CD8-positive, alpha-beta memory T cell (primary cell): ENCODE measurements around the gene TCIRG1. TPM values are rescaled to one million over a fixed set of nuclear protein-coding genes. Genes with fewer than 3 reads are reported as not detected.
A peak's percentile ranks its signal among the peaks of the same experiment; 100 is the strongest.

Experiments
- CTCF ChIA-PET: fragments of 350-600 bp; sonication (Branson Sonifier 250); formaldehyde crosslinking; loops from one replicate; lab custom pipeline; 2021; ENCODE audit warnings: antibody characterized with exemption; lab: Charles Lee
- POLR2A ChIA-PET: fragments of 350-600 bp; sonication (Branson Sonifier 250); formaldehyde crosslinking; loops from one replicate; lab custom pipeline; 2021; ENCODE audit warnings: antibody characterized with exemption; lab: Charles Lee
- DNase-seq, 5 donors: peaks; one replicate each; pipeline versions ENCODE4 v3.0.0 to v3.0.0-alpha.2; 2020 to 2022; ENCODE audit warnings: mixed read lengths in 1 of 5
- H3K27ac ChIP-seq: one replicate; pipeline ENCODE4 v1.7.0; 2013; ENCODE audit warnings: low read depth, mild to moderate bottlenecking, low read length, moderate library complexity
- H3K27me3 ChIP-seq: 2 replicates; pipeline ENCODE4 v1.7.0; 2013; ENCODE audit warnings: low read length, mild to moderate bottlenecking; ENCODE audit not compliant: insufficient read depth, poor library complexity, severe bottlenecking
- H3K36me3 ChIP-seq: 2 replicates; pipeline ENCODE4 v1.7.0; 2013; ENCODE audit warnings: mild to moderate bottlenecking, low read length, moderate library complexity; ENCODE audit not compliant: insufficient read depth
- H3K4me1 ChIP-seq: 2 replicates; pipeline ENCODE4 v1.7.0; 2013; ENCODE audit warnings: mild to moderate bottlenecking, low read length, moderate library complexity; ENCODE audit not compliant: insufficient read depth
- H3K4me3 ChIP-seq: 2 replicates; pipeline ENCODE4 v1.7.0; 2013; ENCODE audit warnings: mild to moderate bottlenecking, low read length
- H3K9me3 ChIP-seq: 2 replicates; pipeline ENCODE4 v1.7.0; 2013; ENCODE audit warnings: mild to moderate bottlenecking, low read length
- H3K27ac Mint-ChIP-seq, 8 donors: one replicate each; pipeline ENCODE4 v1.8.0; 2020 to 2021; ENCODE audit warnings: mixed read lengths in 8 of 8, mild to moderate bottlenecking in 6 of 8, inconsistent platforms in 3 of 8, moderate library complexity in 3 of 8
- H3K27me3 Mint-ChIP-seq, 2 donors: one replicate each; pipeline ENCODE4 v1.8.0; 2020 to 2021; ENCODE audit warnings: mixed read lengths in 2 of 2, mild to moderate bottlenecking in 1 of 2, moderate library complexity in 1 of 2
- H3K36me3 Mint-ChIP-seq, 3 donors: one replicate each; pipeline ENCODE4 v1.8.0; 2020 to 2021; ENCODE audit warnings: mixed read lengths in 3 of 3, inconsistent platforms in 1 of 3, mild to moderate bottlenecking in 1 of 3
- H3K4me1 Mint-ChIP-seq, 3 donors: one replicate each; pipeline ENCODE4 v1.8.0; 2020 to 2021; ENCODE audit warnings: mixed read lengths in 3 of 3, inconsistent platforms in 1 of 3, mild to moderate bottlenecking in 1 of 3
- H3K4me3 Mint-ChIP-seq, 7 donors: one replicate each; pipeline ENCODE4 v1.8.0; 2020 to 2021; ENCODE audit warnings: mixed read lengths in 7 of 7, mild to moderate bottlenecking in 6 of 7, moderate library complexity in 4 of 7, inconsistent platforms in 2 of 7
- H3K9me3 Mint-ChIP-seq, 5 donors: one replicate each; pipeline ENCODE4 v1.8.0; 2020 to 2022; ENCODE audit warnings: mixed read lengths in 5 of 5, mild to moderate bottlenecking in 3 of 5, moderate library complexity in 2 of 5, inconsistent platforms in 1 of 5
- polyA plus RNA-seq: library from polyadenylated mRNA; unstranded; fragments of 300-500 nt; fragmentation: Illumina TruSeq; gene quantifications from one replicate; pipeline ENCODE4 v1.2.3, GENCODE V29; 2021
- total RNA-seq, 2 experiments: library from RNA; stranded (reverse); gene quantifications; one replicate each; pipeline ENCODE4 v1.2.3, GENCODE V29; 2021

TCIRG1 gene
- total and polyA plus RNA-seq, 3 experiments from 2014 or later = 48.1 to 126 (median 108) TPM

GRCh38 chr11:68028802-68029545, 9.9 kb upstream of the TCIRG1 start:
- Histone ChIP-seq H3K27me3 (no peaks in the 10 kb centered on the region), H3K4me1 (peaks cover 15% of the 10 kb centered on the region), H3K36me3 (peaks cover 9% of the 10 kb centered on the region), H3K27ac (no peak overlapping the region), H3K4me3 (no peak overlapping the region), H3K9me3 (no peaks in the 10 kb centered on the region)
- Mint-ChIP-seq H3K27ac (no peak overlapping the region), H3K4me3 (peak overlapping the region in 6 of 7 donors; percentile 51 to 98 (median 94)), H3K36me3 (peaks cover 0 to 19% (median 0%) of the 10 kb centered on the region in 3 donors), H3K27me3 (peaks cover 0 to 3% of the 10 kb centered on the region in 2 donors), H3K4me1 (peaks cover 12 to 24% (median 20%) of the 10 kb centered on the region in 3 donors), H3K9me3 (peaks cover 0 to 5% (median 0%) of the 10 kb centered on the region in 5 donors)
- ChIA-PET CTCF (no interaction called here), POLR2A (interaction anchor here (2.6 kb wide), 1 partner anchor 12 kb away, joined by 7 read pairs; no protein-coding TSS in a partner anchor)
- DNase-seq = no peak

- H3K36me3 Mint-ChIP-seq = peaks cover 0 to 26% (median 0%) of the 10 kb centered on the region in 3 donors
- Histone ChIP-seq H3K4me1 (peaks cover 15% of the 10 kb centered on the region), H3K36me3 (peaks cover 12% of the 10 kb centered on the region), H3K9me3 (no peaks in the 10 kb centered on the region), H3K27me3 (no peaks in the 10 kb centered on the region), H3K27ac (peak within 1 kb of the TSS; percentile 74), H3K4me3 (peak within 1 kb of the TSS; percentile 72)
- DNase-seq = peak; percentile 90 to 98 (median 97)
- peak within 1 kb of the TSS; percentile 89 to 99 (median 96) for H3K4me3 Mint-ChIP-seq
- CTCF ChIA-PET = interaction anchor here (1.2 kb wide), 1 partner anchor 75 kb away, joined by 3 read pairs; no protein-coding TSS in a partner anchor
- H3K27ac Mint-ChIP-seq = peak within 1 kb of the TSS; percentile 57 to 96 (median 93)
- H3K27me3 Mint-ChIP-seq = peaks cover 0 to 3% of the 10 kb centered on the region in 2 donors
- H3K9me3 Mint-ChIP-seq = peaks cover 0 to 1% (median 0%) of the 10 kb centered on the region in 5 donors
- POLR2A ChIA-PET = interaction anchor here (2.6 kb wide), 1 partner anchor 11 kb away, joined by 7 read pairs; no protein-coding TSS in a partner anchor
- peaks cover 12 to 24% (median 20%) of the 10 kb centered on the region in 3 donors for H3K4me1 Mint-ChIP-seq
These were observed 8.3 kb upstream of the TCIRG1 start, which contains the start of gene NDUFS8 for GRCh38 chr11:68030318-68031143. Gene NDUFS8 (plus strand): TSS chr11:68030681. CDS start chr11:68032152, 1,471 bp downstream.

GRCh38 chr11:68031144-68031464, 7.7 kb upstream of the TCIRG1 start:
- Mint-ChIP-seq H3K36me3 (peaks cover 0 to 27% (median 0%) of the 10 kb centered on the region in 3 donors), H3K9me3 (no peaks in the 10 kb centered on the region), H3K27me3 (peaks cover 0 to 3% of the 10 kb centered on the region in 2 donors), H3K4me1 (peaks cover 12 to 24% (median 20%) of the 10 kb centered on the region in 3 donors), H3K27ac (peak overlapping the region; percentile 57 to 96 (median 93)), H3K4me3 (peak overlapping the region; percentile 89 to 99 (median 96))
- peaks cover 12% of the 10 kb centered on the region for H3K36me3 ChIP-seq
- peak overlapping the region; percentile 74 for H3K27ac ChIP-seq
- POLR2A ChIA-PET = interaction anchor here (2.6 kb wide), 1 partner anchor 10 kb away, joined by 7 read pairs; no protein-coding TSS in a partner anchor
- H3K4me1 ChIP-seq = peaks cover 15% of the 10 kb centered on the region
- no peak for DNase-seq
- H3K9me3 ChIP-seq = no peaks in the 10 kb centered on the region
- H3K27me3 ChIP-seq = no peaks in the 10 kb centered on the region
- H3K4me3 ChIP-seq = peak overlapping the region; percentile 72
- CTCF ChIA-PET = interaction anchor here (1.2 kb wide), 1 partner anchor 75 kb away, joined by 3 read pairs; no protein-coding TSS in a partner anchor

GRCh38 chr11:68032003-68032402, 6.8 kb upstream of the TCIRG1 start:
- peak overlapping the region; percentile 48 to 96 (median 71) for H3K27ac Mint-ChIP-seq
- H3K4me1 Mint-ChIP-seq = peaks cover 18 to 33% (median 22%) of the 10 kb centered on the region in 3 donors
- H3K4me3 Mint-ChIP-seq = peak overlapping the region; percentile 72 to 99 (median 93)
- no peaks in the 10 kb centered on the region for H3K9me3 Mint-ChIP-seq
- H3K27me3 Mint-ChIP-seq = peaks cover 0 to 3% of the 10 kb centered on the region in 2 donors
- H3K36me3 Mint-ChIP-seq = peaks cover 0 to 32% (median 0%) of the 10 kb centered on the region in 3 donors
- Histone ChIP-seq H3K27me3 (no peaks in the 10 kb centered on the region), H3K36me3 (peaks cover 12% of the 10 kb centered on the region), H3K9me3 (no peaks in the 10 kb centered on the region), H3K4me1 (peaks cover 24% of the 10 kb centered on the region), H3K27ac (no peak overlapping the region), H3K4me3 (peak overlapping the region; percentile 72)
- ChIA-PET POLR2A (interaction anchor here (2.6 kb wide), 1 partner anchor 9 kb away, joined by 7 read pairs; no protein-coding TSS in a partner anchor), CTCF (no interaction called here)
- no peak for DNase-seq

GRCh38 chr11:68032997-68033707, 5.7 kb upstream of the TCIRG1 start:
- DNase-seq = no peak
- H3K4me3 ChIP-seq = no peak overlapping the region
- peak overlapping the region in 2 of 8 donors; percentile 70 to 71 for H3K27ac Mint-ChIP-seq
- ChIA-PET POLR2A (no interaction called here), CTCF (no interaction called here)
- peaks cover 0 to 32% (median 0%) of the 10 kb centered on the region in 3 donors for H3K36me3 Mint-ChIP-seq
- H3K27me3 ChIP-seq = no peaks in the 10 kb centered on the region
- H3K27ac ChIP-seq = no peak overlapping the region
- peak overlapping the region in 1 of 7 donors; percentile 40 for H3K4me3 Mint-ChIP-seq
- no peaks in the 10 kb centered on the region for H3K9me3 Mint-ChIP-seq
- no peaks in the 10 kb centered on the region for H3K9me3 ChIP-seq
- peaks cover 25 to 41% (median 30%) of the 10 kb centered on the region in 3 donors for H3K4me1 Mint-ChIP-seq
- peaks cover 12% of the 10 kb centered on the region for H3K36me3 ChIP-seq
- H3K4me1 ChIP-seq = peaks cover 36% of the 10 kb centered on the region
- peaks cover 0 to 3% of the 10 kb centered on the region in 2 donors for H3K27me3 Mint-ChIP-seq

- ChIA-PET POLR2A (no interaction called here), CTCF (no interaction called here)
- peak overlapping the region in 4 of 8 donors; percentile 21 to 71 (median 53) for H3K27ac Mint-ChIP-seq
- no peak overlapping the region for H3K27ac ChIP-seq
- H3K4me3 ChIP-seq = no peak overlapping the region
- no peaks in the 10 kb centered on the region for H3K27me3 ChIP-seq
- peaks cover 41% of the 10 kb centered on the region for H3K4me1 ChIP-seq
- no peaks in the 10 kb centered on the region for H3K9me3 Mint-ChIP-seq
- peaks cover 0 to 32% (median 0%) of the 10 kb centered on the region in 3 donors for H3K36me3 Mint-ChIP-seq
- no peak for DNase-seq
- peaks cover 0 to 3% of the 10 kb centered on the region in 2 donors for H3K27me3 Mint-ChIP-seq
- H3K4me1 Mint-ChIP-seq = peaks cover 25 to 41% (median 30%) of the 10 kb centered on the region in 3 donors
- no peaks in the 10 kb centered on the region for H3K9me3 ChIP-seq
- peaks cover 12% of the 10 kb centered on the region for H3K36me3 ChIP-seq
- H3K4me3 Mint-ChIP-seq = peak overlapping the region in 1 of 7 donors; percentile 45
These were observed 5.1 kb upstream of the TCIRG1 start for GRCh38 chr11:68033708-68034045.

GRCh38 chr11:68035266-68035876, 3.5 kb upstream of the TCIRG1 start:
- peaks cover 0 to 33% (median 0%) of the 10 kb centered on the region in 3 donors for H3K36me3 Mint-ChIP-seq
- Histone ChIP-seq H3K4me1 (peaks cover 48% of the 10 kb centered on the region), H3K27me3 (no peaks in the 10 kb centered on the region), H3K4me3 (no peak overlapping the region), H3K27ac (no peak overlapping the region), H3K36me3 (peaks cover 12% of the 10 kb centered on the region), H3K9me3 (no peaks in the 10 kb centered on the region)
- no peaks in the 10 kb centered on the region for H3K9me3 Mint-ChIP-seq
- peaks cover 26 to 41% (median 29%) of the 10 kb centered on the region in 3 donors for H3K4me1 Mint-ChIP-seq
- DNase-seq = no peak
- ChIA-PET CTCF (no interaction called here), POLR2A (no interaction called here)
- H3K27me3 Mint-ChIP-seq = peaks cover 0 to under 1% of the 10 kb centered on the region in 2 donors
- H3K4me3 Mint-ChIP-seq = peak overlapping the region in 2 of 7 donors; percentile 47 to 70
- peak overlapping the region in 6 of 8 donors; percentile 3 to 82 (median 43) for H3K27ac Mint-ChIP-seq
